Parathyroid adenoma (tissue), 2 donors: Measurements from ENCODE around the gene CD300C.

Source experiments
- H2AFZ ChIP-seq: fragments of 300-600 bp; sonication (generic); one replicate; pipeline ENCODE4 v1.7.0; 2017; ENCODE audit warnings: antibody characterized with exemption, mild to moderate bottlenecking
- H3K27ac ChIP-seq: fragments of 300-600 bp; sonication (generic); one replicate; pipeline ENCODE4 v1.7.0; 2017
- H3K27me3 ChIP-seq: fragments of 300-600 bp; sonication (generic); one replicate; pipeline ENCODE4 v1.7.0; 2017; ENCODE audit warnings: low read length; ENCODE audit not compliant: control insufficient read depth, insufficient read depth
- H3K36me3 ChIP-seq: fragments of 300-600 bp; sonication (generic); one replicate; pipeline ENCODE4 v1.7.0; 2017; ENCODE audit warnings: low read length; ENCODE audit not compliant: control insufficient read depth, insufficient read depth
- H3K4me1 ChIP-seq: fragments of 300-600 bp; sonication (generic); one replicate; pipeline ENCODE4 v1.7.0; 2017; ENCODE audit warnings: control low read depth
- H3K4me2 ChIP-seq: fragments of 300-600 bp; sonication (generic); one replicate; pipeline ENCODE4 v1.7.0; 2017; ENCODE audit warnings: low read length
- H3K4me3 ChIP-seq: fragments of 300-600 bp; sonication (generic); one replicate; pipeline ENCODE4 v1.7.0; 2017; ENCODE audit warnings: low read depth, low read length
- H3K79me2 ChIP-seq: fragments of 300-600 bp; sonication (generic); one replicate; pipeline ENCODE4 v1.7.0; 2017; ENCODE audit warnings: control low read depth
- H3K9ac ChIP-seq: fragments of 300-600 bp; sonication (generic); one replicate; pipeline ENCODE4 v1.7.0; 2017; ENCODE audit warnings: mild to moderate bottlenecking
- H3K9me3 ChIP-seq: fragments of 300-600 bp; sonication (generic); one replicate; pipeline ENCODE4 v1.7.0; 2017; ENCODE audit warnings: low read length; ENCODE audit not compliant: control insufficient read depth
- CTCF ChIP-seq: fragments of 300-600 bp; sonication (generic); IDR thresholded peaks from one replicate; pipeline ENCODE4 v1.7.0; 2017; ENCODE audit warnings: antibody characterized with exemption, mild to moderate bottlenecking
- donor health status: primary hyperparathyroidism.

CD300C gene

GRCh38 chr17:74499992-74500391, 45.9 kb downstream of the CD300C start:
- Histone ChIP-seq H3K4me2 (no peak overlapping the region), H3K9me3 (no peaks in the 10 kb centered on the region), H3K27ac (no peak overlapping the region), H3K4me3 (no peak overlapping the region), H2AFZ (no peak overlapping the region), H3K4me1 (no peaks in the 10 kb centered on the region), H3K9ac (no peak overlapping the region), H3K27me3 (no peaks in the 10 kb centered on the region), H3K36me3 (no peaks in the 10 kb centered on the region), H3K79me2 (no peaks in the 10 kb centered on the region)
- no peak for TF ChIP-seq CTCF

GRCh38 chr17:74497471-74497870, 48.4 kb downstream of the CD300C start:
- no peak overlapping the region for H3K4me3 ChIP-seq
- no peaks in the 10 kb centered on the region for H3K79me2 ChIP-seq
- no peak overlapping the region for H3K9ac ChIP-seq
- H3K4me1 ChIP-seq: peaks cover 3% of the 10 kb centered on the region
- H2AFZ ChIP-seq: no peak overlapping the region
- H3K27me3 ChIP-seq: no peaks in the 10 kb centered on the region
- no peak overlapping the region for H3K4me2 ChIP-seq
- TF ChIP-seq CTCF: no peak
- H3K27ac ChIP-seq: no peak overlapping the region
- no peaks in the 10 kb centered on the region for H3K9me3 ChIP-seq
- H3K36me3 ChIP-seq: no peaks in the 10 kb centered on the region

- H3K79me2 ChIP-seq: no peaks in the 10 kb centered on the region
- H2AFZ ChIP-seq: peak overlapping the region; percentile 30
- H3K4me1 ChIP-seq: peaks cover 3% of the 10 kb centered on the region
- TF ChIP-seq CTCF: peak; percentile 92
- H3K27me3 ChIP-seq: no peaks in the 10 kb centered on the region
- H3K9ac ChIP-seq: no peak overlapping the region
- no peaks in the 10 kb centered on the region for H3K36me3 ChIP-seq
- no peaks in the 10 kb centered on the region for H3K9me3 ChIP-seq
- H3K4me2 ChIP-seq: no peak overlapping the region
- H3K4me3 ChIP-seq: no peak overlapping the region
- no peak overlapping the region for H3K27ac ChIP-seq
Measured at GRCh38 chr17:74493331-74493833, 52.5 kb downstream of the CD300C start.

- no peaks in the 10 kb centered on the region for H3K27me3 ChIP-seq
- H3K4me2 ChIP-seq: no peak overlapping the region
- no peaks in the 10 kb centered on the region for H3K9me3 ChIP-seq
- peaks cover 3% of the 10 kb centered on the region for H3K4me1 ChIP-seq
- H3K79me2 ChIP-seq: no peaks in the 10 kb centered on the region
- no peaks in the 10 kb centered on the region for H3K36me3 ChIP-seq
- no peak overlapping the region for H2AFZ ChIP-seq
- no peak overlapping the region for H3K27ac ChIP-seq
- no peak overlapping the region for H3K9ac ChIP-seq
- H3K4me3 ChIP-seq: no peak overlapping the region
- TF ChIP-seq CTCF: no peak
Measured at GRCh38 chr17:74491626-74492025, 54.3 kb downstream of the CD300C start.
